RWPE2 (cell line): ENCODE measurements around the gene RGL4.

Experiments used
- ATAC-seq: fragments of 200-7000 bp; cut with Tn5 transposase; 3 replicates; pipeline ENCODE4 v1.9.1; 2021; ENCODE audit warnings: low read depth
- DNase-seq: peaks from one replicate; pipeline ENCODE4 v3.0.0-alpha.2; 2020; ENCODE audit warnings: low spot score
- H3K27ac ChIP-seq: fragments of 450-650 bp; 2 replicates; pipeline ENCODE4 v1.5.1; 2017; ENCODE audit warnings: mild to moderate bottlenecking; ENCODE audit not compliant: poor library complexity, severe bottlenecking
- H3K27me3 ChIP-seq: fragments of 250-450 bp; sonication (Bioruptor Pico); 2 replicates; pipeline ENCODE4 v1.5.1; 2021; ENCODE audit warnings: mild to moderate bottlenecking, moderate library complexity; ENCODE audit not compliant: insufficient read depth, poor library complexity, severe bottlenecking
- H3K36me3 ChIP-seq: fragments of 250-450 bp; sonication (Bioruptor Pico); 2 replicates; pipeline ENCODE4 v1.5.1; 2020; ENCODE audit warnings: low read depth, mild to moderate bottlenecking, moderate library complexity
- H3K4me1 ChIP-seq: fragments of 250-450 bp; sonication (Bioruptor Pico); 2 replicates; pipeline ENCODE4 v1.5.1; 2021; ENCODE audit warnings: mild to moderate bottlenecking, moderate library complexity; ENCODE audit not compliant: insufficient read depth, poor library complexity, severe bottlenecking
- H3K4me3 ChIP-seq: fragments of 250-450 bp; sonication (Bioruptor Pico); 2 replicates; pipeline ENCODE4 v1.5.1; 2021; ENCODE audit warnings: mild to moderate bottlenecking, moderate library complexity; ENCODE audit not compliant: severe bottlenecking
- H3K9me3 ChIP-seq: fragments of 250-450 bp; sonication (Bioruptor Pico); 2 replicates; pipeline ENCODE4 v1.5.1; 2021; ENCODE audit warnings: mild to moderate bottlenecking, moderate library complexity; ENCODE audit not compliant: severe bottlenecking
- TF ChIP-seq, protein P1 (sequence below): fragments of 450-650 bp; IDR thresholded peaks from one replicate; pipeline ENCODE4 v1.5.1; 2017; ENCODE audit warnings: mild to moderate bottlenecking, moderate library complexity; ENCODE audit not compliant: poor library complexity, severe bottlenecking

Gene RGL4

DNA sequence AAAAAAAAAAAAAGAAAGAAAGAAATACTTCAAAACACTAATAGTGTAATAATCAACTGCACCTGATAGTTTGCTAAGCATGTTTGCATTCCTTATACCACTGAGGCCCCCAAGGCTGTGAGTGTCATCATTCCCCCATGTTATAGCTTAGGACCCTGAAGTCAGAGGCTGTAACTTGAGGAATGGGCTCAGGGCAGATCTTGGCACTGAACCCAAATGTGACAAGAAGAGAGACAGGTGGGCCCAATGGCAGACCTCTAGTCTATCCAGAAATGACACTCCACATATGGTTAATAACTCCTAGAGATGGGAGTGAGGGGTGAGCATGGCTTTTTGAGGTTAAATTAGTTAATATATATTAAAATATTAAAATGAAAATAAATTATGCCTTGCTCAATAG, 46.9 kb downstream of the RGL4 start:
- H3K4me3 ChIP-seq = no peak overlapping the region
- H3K4me1 ChIP-seq = no peaks in the 10 kb centered on the region
- TF ChIP-seq, protein P1, sequence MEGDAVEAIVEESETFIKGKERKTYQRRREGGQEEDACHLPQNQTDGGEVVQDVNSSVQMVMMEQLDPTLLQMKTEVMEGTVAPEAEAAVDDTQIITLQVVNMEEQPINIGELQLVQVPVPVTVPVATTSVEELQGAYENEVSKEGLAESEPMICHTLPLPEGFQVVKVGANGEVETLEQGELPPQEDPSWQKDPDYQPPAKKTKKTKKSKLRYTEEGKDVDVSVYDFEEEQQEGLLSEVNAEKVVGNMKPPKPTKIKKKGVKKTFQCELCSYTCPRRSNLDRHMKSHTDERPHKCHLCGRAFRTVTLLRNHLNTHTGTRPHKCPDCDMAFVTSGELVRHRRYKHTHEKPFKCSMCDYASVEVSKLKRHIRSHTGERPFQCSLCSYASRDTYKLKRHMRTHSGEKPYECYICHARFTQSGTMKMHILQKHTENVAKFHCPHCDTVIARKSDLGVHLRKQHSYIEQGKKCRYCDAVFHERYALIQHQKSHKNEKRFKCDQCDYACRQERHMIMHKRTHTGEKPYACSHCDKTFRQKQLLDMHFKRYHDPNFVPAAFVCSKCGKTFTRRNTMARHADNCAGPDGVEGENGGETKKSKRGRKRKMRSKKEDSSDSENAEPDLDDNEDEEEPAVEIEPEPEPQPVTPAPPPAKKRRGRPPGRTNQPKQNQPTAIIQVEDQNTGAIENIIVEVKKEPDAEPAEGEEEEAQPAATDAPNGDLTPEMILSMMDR = no peak
- DNase-seq (no peak), ATAC-seq (no peak)
- no peak overlapping the region for H3K27ac ChIP-seq
- no peaks in the 10 kb centered on the region for H3K9me3 ChIP-seq
- no peaks in the 10 kb centered on the region for H3K27me3 ChIP-seq
- no peaks in the 10 kb centered on the region for H3K36me3 ChIP-seq

DNA sequence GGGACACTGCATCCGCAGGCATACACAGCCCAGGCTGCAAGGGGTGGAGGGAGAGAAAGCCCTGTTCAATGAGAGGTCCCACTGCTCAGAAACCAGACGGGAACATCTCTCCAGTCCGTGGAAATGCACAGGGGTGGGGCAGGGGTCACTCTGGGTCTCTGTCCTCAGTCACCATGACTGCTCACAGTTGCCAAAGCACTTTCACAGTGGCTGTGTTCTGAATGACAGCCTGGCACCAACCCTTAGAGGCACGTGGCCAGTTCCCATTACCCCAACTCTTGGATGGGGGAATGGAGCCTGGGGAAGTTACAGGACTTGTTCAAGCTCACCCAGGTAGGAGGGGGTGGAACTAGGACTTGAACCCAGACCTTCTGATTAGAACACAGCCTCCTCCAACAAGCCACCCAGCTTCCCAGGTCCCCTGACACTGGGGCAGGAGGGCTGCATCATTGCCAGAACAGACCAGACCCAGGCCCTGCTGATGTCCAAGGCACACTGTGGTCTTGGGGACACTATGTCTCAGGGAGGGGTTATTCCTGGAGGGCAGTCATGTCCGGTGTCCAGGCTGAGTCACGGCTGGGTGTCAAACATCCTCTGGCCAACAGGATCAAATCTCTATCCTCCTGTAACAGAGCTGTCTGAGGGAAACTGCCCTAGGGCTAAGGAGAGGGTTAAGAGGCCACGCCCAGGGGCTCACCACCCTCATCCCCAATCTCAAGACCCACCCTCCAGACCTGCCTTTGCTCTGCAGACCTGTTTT, 51.9 kb downstream of the RGL4 start:
- DNase-seq = no peak
- TF ChIP-seq, protein P1 = no peak
- Histone ChIP-seq H3K27ac (no peak overlapping the region), H3K4me3 (no peak overlapping the region), H3K4me1 (no peaks in the 10 kb centered on the region), H3K36me3 (0 out of 2 replicates have a peak, but pooled peaks cover 5% of the 10 kb centered on the region), H3K9me3 (no peaks in the 10 kb centered on the region), H3K27me3 (no peaks in the 10 kb centered on the region)
- no peak for ATAC-seq

DNA sequence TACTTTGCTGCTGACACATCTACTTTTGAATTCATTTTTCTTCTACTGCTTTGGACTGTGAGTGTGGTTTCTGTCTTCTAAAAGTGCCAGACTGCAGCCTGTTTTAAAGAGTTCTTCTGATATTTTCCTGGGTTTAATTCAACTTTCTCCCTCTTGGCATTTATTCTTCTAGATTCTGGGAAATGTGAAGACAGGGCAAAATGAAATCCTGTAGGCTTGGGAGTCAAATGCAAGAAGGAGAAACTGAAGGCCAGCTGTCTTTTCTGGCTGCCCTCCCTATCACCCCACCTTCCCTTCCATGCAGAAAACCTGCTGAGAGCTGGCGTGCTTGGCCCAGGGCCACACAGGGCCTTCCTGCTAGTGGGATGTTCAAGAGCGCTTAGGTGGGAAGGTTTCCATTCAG, 52.5 kb downstream of the RGL4 start:
- no peak for DNase-seq
- Histone ChIP-seq H3K27me3 (no peaks in the 10 kb centered on the region), H3K36me3 (0 out of 2 replicates have a peak, but pooled peaks cover 5% of the 10 kb centered on the region), H3K4me1 (no peaks in the 10 kb centered on the region), H3K9me3 (no peaks in the 10 kb centered on the region), H3K4me3 (no peak overlapping the region), H3K27ac (no peak overlapping the region)
- TF ChIP-seq, protein P1 = no peak
- ATAC-seq = no peak

DNA sequence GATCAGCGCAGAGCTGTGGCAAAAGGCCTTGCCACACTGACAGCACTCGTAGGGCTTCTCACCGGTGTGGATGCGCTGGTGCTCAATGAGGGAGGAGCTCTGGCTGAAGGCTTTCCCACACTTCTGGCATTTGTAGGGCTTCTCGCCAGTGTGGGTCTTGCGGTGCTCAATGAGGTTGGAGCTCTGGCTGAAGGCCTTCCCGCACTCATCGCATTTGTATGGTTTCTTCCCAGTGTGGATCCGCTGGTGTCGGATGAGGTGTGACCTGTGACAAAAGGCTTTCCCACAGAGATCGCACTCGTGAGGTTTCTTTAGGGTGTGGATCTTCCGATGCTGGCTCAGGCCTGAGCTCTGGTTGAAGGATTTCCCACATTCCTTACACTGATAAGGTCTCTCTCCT, 53.2 kb downstream of the RGL4 start:
- no peak for ATAC-seq
- H3K27ac ChIP-seq = no peak overlapping the region
- no peak overlapping the region for H3K4me3 ChIP-seq
- TF ChIP-seq, protein P1 = no peak
- H3K27me3 ChIP-seq = no peaks in the 10 kb centered on the region
- no peaks in the 10 kb centered on the region for H3K4me1 ChIP-seq
- no peak for DNase-seq
- 0 out of 2 replicates have a peak, but pooled peaks cover 5% of the 10 kb centered on the region for H3K36me3 ChIP-seq
- H3K9me3 ChIP-seq = no peaks in the 10 kb centered on the region

DNA sequence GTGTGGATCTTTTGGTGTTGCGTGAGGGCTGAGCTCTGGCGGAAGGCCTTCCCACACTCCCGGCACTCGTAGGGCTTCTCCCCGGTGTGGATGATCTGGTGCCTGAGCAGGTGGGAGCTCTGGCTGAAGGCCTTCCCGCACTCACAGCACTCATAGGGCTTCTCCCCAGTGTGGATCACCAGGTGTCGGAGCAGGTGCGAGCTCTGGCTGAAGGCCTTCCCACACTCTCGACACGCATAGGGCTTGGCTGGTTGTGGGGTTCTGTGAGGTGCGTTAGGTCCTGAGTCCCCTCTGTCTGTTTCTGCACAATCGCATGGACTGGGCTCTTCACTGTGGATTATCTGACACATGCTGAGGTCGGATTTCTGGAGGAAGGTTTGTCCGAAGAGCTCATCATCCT, 53.7 kb downstream of the RGL4 start:
- DNase-seq (no peak), ATAC-seq (no peak)
- Histone ChIP-seq H3K27ac (no peak overlapping the region), H3K36me3 (0 out of 2 replicates have a peak, but pooled peaks cover 5% of the 10 kb centered on the region), H3K4me3 (no peak overlapping the region), H3K27me3 (no peaks in the 10 kb centered on the region), H3K4me1 (no peaks in the 10 kb centered on the region), H3K9me3 (no peaks in the 10 kb centered on the region)
- TF ChIP-seq, protein P1 = no peak
